ENCODE data around the gene HSPH1. TPM values are rescaled to one million over a fixed set of nuclear protein-coding genes. Genes with fewer than 3 reads are reported as not detected.

HSPH1 gene
- total and polyA plus RNA-seq, 2 of the 8 experiments (the other 6 are each of a cell fraction or from before 2014, with no cell fraction given), result 14.2 to 145 TPM

- Histone ChIP-seq H4K5ac (ENCODE audit: insufficient read length, low read depth, low read length) (no peak overlapping the region), H2BK120ac (replicated peaks; ENCODE audit: low read depth, low read length) (no peak overlapping the region), H3K14ac (ENCODE audit: insufficient read length) (no peak overlapping the region), H3K56ac (replicated peaks; ENCODE audit: insufficient read length, low read depth, low read length) (no peak overlapping the region), H3K23me2 (ENCODE audit: low read depth, low read length) (no peaks in the 10 kb centered on the region; the same call in 1 of the 2 replicates), H3K4ac (replicated peaks; ENCODE audit: insufficient read length, low read depth, low read length) (no peak overlapping the region), H4K91ac (replicated peaks; ENCODE audit: insufficient read length, low read length) (no peak overlapping the region), H2AK5ac (ENCODE audit: low read depth, low read length) (no peak overlapping the region), H3K36me3 (ENCODE audit: control insufficient read depth in 2 of 4, insufficient read depth in 4 of 4, low read length in 3 of 4) (peaks cover 15 to 90% (median 53%) of the 10 kb centered on the region in 4 experiments; a peak in 7 of 8 replicates), H2BK20ac (ENCODE audit: low read length) (no peak overlapping the region), H4K8ac (ENCODE audit: extremely low read depth, insufficient read depth, low read length) (no peak overlapping the region), H3K9me3 (ENCODE audit: insufficient read depth in 2 of 2, low read depth in 1 of 2, low read length in 1 of 2) (no peaks in the 10 kb centered on the region), H2BK5ac (ENCODE audit: low read depth, low read length) (no peak overlapping the region), H3K23ac (ENCODE audit: insufficient read length) (no peak overlapping the region), H2BK12ac (ENCODE audit: low read depth, low read length) (no peak overlapping the region), H3K18ac (ENCODE audit: extremely low read depth, low read length) (no peak overlapping the region), H3K9ac (replicated peaks in 1 of 4; ENCODE audit: extremely low read depth in 1 of 4, low read depth in 3 of 4, low read length in 3 of 4) (no peak overlapping the region), H3K4me3 (ENCODE audit: extremely low read depth in 1 of 4, insufficient read depth in 2 of 4, low read depth in 3 of 4, low read length in 4 of 4) (no peak overlapping the region), H3K79me2 (ENCODE audit: control insufficient read depth in 1 of 2, insufficient read depth in 2 of 2, low read length in 2 of 2) (no peaks in the 10 kb centered on the region), H2BK15ac (ENCODE audit: low read length) (no peak overlapping the region), H3K27me3 (replicated peaks in 1 of 4; ENCODE audit: control insufficient read depth in 3 of 4, extremely low read depth in 1 of 4, insufficient read depth in 3 of 4, low read length in 3 of 4) (peaks cover 0 to 1% (median 0%) of the 10 kb centered on the region in 4 experiments; a peak in 1 of 7 replicates), H2AFZ (ENCODE audit: low read length) (no peak overlapping the region), H4K20me1 (replicated peaks in 1 of 2; ENCODE audit: control insufficient read depth in 1 of 2, insufficient read depth in 2 of 2, low read length in 2 of 2) (peaks cover 0 to 1% of the 10 kb centered on the region in 2 experiments), H3K4me2 (ENCODE audit: insufficient read depth in 1 of 2, low read depth in 2 of 2, low read length in 2 of 2) (no peak overlapping the region), H3K79me1 (ENCODE audit: low read depth, low read length) (no peaks in the 10 kb centered on the region), H3K27ac (ENCODE audit: low read depth, low read length) (no peak overlapping the region), H3K4me1 (replicated peaks in 1 of 4; ENCODE audit: control insufficient read depth in 3 of 4, insufficient read depth in 4 of 4, low read length in 3 of 4) (no peaks in the 10 kb centered on the region)
- ChIA-PET POLR2A (ENCODE audit: partially characterized antibody) (interaction anchor here (1.8 kb wide), 1 partner anchor 10 kb away, joined by 3 read pairs; no protein-coding TSS in a partner anchor), CTCF (ENCODE audit: partially characterized antibody) (no interaction called here)
- FAIRE-seq, result no peak
- no peak for DNase-seq (ENCODE audit: low read depth in 1 of 2, low spot score in 2 of 2)
- 87% methylated on average over 4 of the region's 4 CpGs; no CpG with 5 or more reads in 1 of the 2 experiments for WGBS, 2 experiments (ENCODE audit: extremely low coverage in 1 of 2, insufficient coverage in 1 of 2, insufficient read length in 1 of 2, insufficient replicate concordance in 2 of 2, low coverage in 1 of 2, low lambda C conversion rate in 2 of 2, missing lambda C conversion rate in 1 of 2)
- no peak for TF ChIP-seq KDM1A (IDR thresholded peaks at IDR 0.05; ENCODE audit: borderline replicate concordance, low read length)
- TF ChIP-seq CHD1 (IDR thresholded peaks at IDR 0.05; ENCODE audit: low read depth, low read length), result no peak
- TF ChIP-seq HDAC6 (IDR thresholded peaks at IDR 0.05; ENCODE audit: low read depth, low read length), result no peak
- no peak for TF ChIP-seq TAF1 (IDR thresholded peaks at IDR 0.05; ENCODE audit: low read depth, low read length)
- no peak for TF ChIP-seq ASH2L (IDR thresholded peaks at IDR 0.05; ENCODE audit: low read length)
- TF ChIP-seq NANOG (IDR thresholded peaks at IDR 0.05; ENCODE audit: insufficient read depth, low read depth, low read length, poor library complexity, severe bottlenecking), result no peak
These were observed 16.3 kb downstream of the HSPH1 start for GRCh38 chr13:31145417-31145816.

All from H1 (cell line).